ENCODE results near the gene TDRD6.
A peak's percentile ranks its signal among the peaks of the same experiment; 100 is the strongest.

GRCh38 chr6:46653439-46654195, 34.1 kb upstream of the TDRD6 start:
- TF ChIP-seq CTCF (conservative IDR thresholded peaks at IDR 0.05) (no peak), ZFX (IDR thresholded peaks at IDR 0.05) (peak; percentile 38; the same call in 1 of the 2 replicates)
